Stimulated activated CD4-positive, alpha-beta T cell treated with anti-CD3 and anti-CD28 coated beads, Interleukin-4, amount 100 ng/mL, for 1 hour (primary cell): ENCODE measurements around the gene ADK.
"Not testable (repeated sequence)": the region's sequence is repeated elsewhere in the genome, so short reads cannot be mapped to it uniquely, and the experiment has no call there.

ENCODE experiments used
- DNase-seq: peaks from one replicate; pipeline ENCODE4 v3.0.0-alpha.2; 2020

Gene ADK

GRCh38 chr10:74502963-74503608, 352.1 kb downstream of the ADK start:
- no peak for DNase-seq

GRCh38 chr10:74507951-74508350, 356.9 kb downstream of the ADK start:
- no peak for DNase-seq

- DNase-seq = no peak
Observed at GRCh38 chr10:74510594-74510993, 359.6 kb downstream of the ADK start.

- DNase-seq = no peak
Observed at GRCh38 chr10:74511051-74511450, 360.0 kb downstream of the ADK start.

- DNase-seq = no peak
Observed at GRCh38 chr10:74514322-74514721, 363.3 kb downstream of the ADK start.

GRCh38 chr10:74518061-74518460, 367.0 kb downstream of the ADK start:
- no peak for DNase-seq

GRCh38 chr10:74521526-74521925, 370.5 kb downstream of the ADK start:
- no peak for DNase-seq

GRCh38 chr10:74523199-74523598, 372.2 kb downstream of the ADK start:
- no peak for DNase-seq

- no peak for DNase-seq
Observed at GRCh38 chr10:74525885-74526284, 374.9 kb downstream of the ADK start.

GRCh38 chr10:74527611-74528010, 376.6 kb downstream of the ADK start:
- DNase-seq = not testable (repeated sequence)

GRCh38 chr10:74529205-74529604, 378.2 kb downstream of the ADK start:
- DNase-seq = no peak

GRCh38 chr10:74530981-74531380, 380.0 kb downstream of the ADK start:
- DNase-seq = no peak

- DNase-seq = no peak
Observed at GRCh38 chr10:74539317-74539716, 388.3 kb downstream of the ADK start.

GRCh38 chr10:74541375-74541774, 390.4 kb downstream of the ADK start:
- no peak for DNase-seq

- DNase-seq = no peak
Observed at GRCh38 chr10:74542077-74542476, 391.1 kb downstream of the ADK start.

- no peak for DNase-seq
Observed at GRCh38 chr10:74543276-74543675, 392.3 kb downstream of the ADK start.

GRCh38 chr10:74544106-74544505, 393.1 kb downstream of the ADK start:
- DNase-seq = no peak

GRCh38 chr10:74548676-74549075, 397.7 kb downstream of the ADK start:
- DNase-seq = no peak

- no peak for DNase-seq
Observed at GRCh38 chr10:74556072-74556705, 405.2 kb downstream of the ADK start.

GRCh38 chr10:74557098-74557497, 406.1 kb downstream of the ADK start:
- DNase-seq = no peak

- no peak for DNase-seq
Observed at GRCh38 chr10:74558403-74558802, 407.4 kb downstream of the ADK start.

GRCh38 chr10:74558897-74559296, 407.9 kb downstream of the ADK start:
- no peak for DNase-seq

GRCh38 chr10:74568896-74569295, 417.9 kb downstream of the ADK start:
- not testable (repeated sequence) for DNase-seq

GRCh38 chr10:74573497-74573896, 422.5 kb downstream of the ADK start:
- DNase-seq = not testable (repeated sequence)

GRCh38 chr10:74575191-74575720, 424.2 kb downstream of the ADK start:
- no peak for DNase-seq
